Left ventricle myocardium superior (tissue), 1 donor: ENCODE measurements around the gene UBE4A. TPM values are rescaled to one million over a fixed set of nuclear protein-coding genes. Genes with fewer than 3 reads are reported as not detected.

Experiments
- ATAC-seq: fragments of 200-7000 bp; cut with Tn5 transposase; one replicate; pipeline ENCODE4 v1.9.1; 2020; ENCODE audit warnings: mild to moderate bottlenecking, moderate library complexity
- DNase-seq: peaks from one replicate; pipeline ENCODE4 v3.0.0-alpha.2; 2020
- intact Hi-C: fragments of 100-400 bp; cut with micrococcal nuclease; formaldehyde crosslinking; loops from one replicate; pipeline ENCODE4 v1.11.0; 2022
- total RNA-seq: library from RNA; stranded (reverse); fragmentation: NEBNext Ultra II Directional; extraction: Animal tissue kit (Norgen Biotek cat#: 25700); gene quantifications from one replicate; pipeline ENCODE4 v1.2.1, GENCODE V29; 2021
- donor health status: DM: no; HTN: yes; CAD: no; lungs with severe emphysema.

Gene UBE4A
- total RNA-seq, 1 donor from 2014 or later: 37.6 TPM

DNA sequence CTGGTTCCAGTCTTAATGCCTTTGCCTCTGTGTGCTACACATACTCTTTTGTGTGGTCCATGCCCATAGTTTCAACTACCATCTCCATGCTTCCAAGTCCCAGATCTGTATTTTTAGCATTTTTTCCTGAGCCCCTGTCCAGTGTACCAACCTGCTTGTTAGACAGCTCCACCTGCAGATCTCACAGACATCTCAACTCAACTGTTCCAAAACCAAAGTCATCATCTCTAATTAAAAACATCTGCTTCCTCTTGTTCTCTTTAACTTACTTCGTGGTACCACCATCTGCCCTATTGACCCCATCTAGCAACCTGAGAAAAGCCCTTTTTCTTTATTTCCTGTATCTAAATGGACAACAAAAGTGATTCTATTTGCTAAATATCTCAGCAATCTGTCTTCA is 68.3 kb downstream of the UBE4A start:
- DNase-seq (no peak), ATAC-seq (no peak)
- intact Hi-C loops: no loop called here

DNA sequence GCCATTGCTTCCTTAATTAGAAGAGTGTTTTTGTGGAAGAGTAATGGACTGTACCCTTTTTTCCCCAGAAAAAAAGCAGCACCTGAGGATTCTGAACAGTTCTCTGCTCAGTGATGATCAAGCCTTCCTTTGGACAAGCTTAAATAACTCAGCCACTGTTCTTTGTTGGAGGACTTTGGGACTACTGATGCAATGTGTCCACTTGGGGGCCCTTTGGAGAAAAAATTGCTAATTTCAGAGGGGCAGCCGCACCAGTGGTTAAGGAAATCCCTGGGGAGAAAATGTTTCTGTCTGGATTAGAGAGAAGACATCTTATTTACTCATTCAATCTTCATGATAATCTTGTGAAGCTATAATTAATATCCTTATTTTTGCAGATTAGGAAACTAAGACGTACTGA is 71.6 kb downstream of the UBE4A start:
- ATAC-seq (no peak), DNase-seq (no peak)
- intact Hi-C loops: no loop called here

DNA sequence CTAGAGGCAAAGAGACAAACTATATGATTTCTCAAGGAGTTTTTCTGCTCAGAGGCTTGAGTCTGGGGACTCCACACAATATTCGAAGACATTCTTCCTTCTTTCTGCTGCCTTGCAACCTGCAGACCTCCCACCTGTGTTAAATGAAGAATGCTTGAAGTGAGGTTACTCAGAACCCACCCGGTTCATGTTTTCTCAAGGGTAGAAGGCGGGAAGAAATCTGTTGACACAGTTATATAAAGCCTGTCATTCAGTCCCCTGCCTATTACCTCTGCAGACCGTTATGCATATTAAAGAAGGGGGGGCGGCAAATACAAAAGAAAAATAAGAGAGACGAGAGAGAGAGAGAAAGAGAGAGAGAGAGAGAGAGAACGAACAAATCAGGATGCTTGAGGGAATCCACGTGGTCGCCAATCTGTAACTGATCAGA is 74.7 kb downstream of the UBE4A start:
- DNase-seq (no peak), ATAC-seq (no peak)
- intact Hi-C loops: no loop called here

DNA sequence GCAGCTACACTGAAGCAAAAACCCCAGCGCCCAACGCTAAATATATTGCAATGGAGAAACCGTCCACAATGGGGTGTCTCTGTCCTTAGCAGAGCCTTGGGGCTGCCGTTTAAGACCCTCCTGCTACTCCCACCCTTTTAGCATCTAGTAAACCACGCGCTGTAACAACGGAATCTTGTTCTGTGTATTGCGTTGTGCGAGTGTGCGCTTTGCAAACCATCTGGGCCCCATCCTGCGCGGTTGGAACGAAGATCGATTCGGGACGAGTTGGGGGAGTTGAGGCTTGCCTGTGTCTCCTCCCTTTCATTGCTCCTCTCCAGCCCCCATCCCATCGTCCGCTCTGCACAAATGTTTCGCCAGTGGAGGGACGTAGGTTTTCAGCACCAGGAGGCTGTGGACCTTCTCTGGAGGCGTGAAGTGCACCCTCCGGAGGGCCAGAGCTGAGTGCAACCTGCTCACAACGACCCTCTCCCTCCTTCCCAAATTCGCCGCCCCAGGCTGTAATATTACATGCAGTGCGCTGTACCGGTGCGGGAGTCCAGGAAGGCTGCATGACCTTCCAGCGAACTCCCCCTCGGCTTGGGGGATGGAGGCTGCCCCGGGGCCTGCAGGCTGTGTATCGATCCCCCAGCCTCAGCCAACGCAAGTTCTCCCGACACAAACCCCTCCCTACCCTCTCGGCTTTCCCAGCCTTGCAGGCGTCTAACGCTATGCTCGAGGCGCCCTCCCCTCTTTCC is 75.3 kb downstream of the UBE4A start:
- intact Hi-C loops: no loop called here
- DNase-seq (peak; percentile 35), ATAC-seq (peak; percentile 6)

DNA sequence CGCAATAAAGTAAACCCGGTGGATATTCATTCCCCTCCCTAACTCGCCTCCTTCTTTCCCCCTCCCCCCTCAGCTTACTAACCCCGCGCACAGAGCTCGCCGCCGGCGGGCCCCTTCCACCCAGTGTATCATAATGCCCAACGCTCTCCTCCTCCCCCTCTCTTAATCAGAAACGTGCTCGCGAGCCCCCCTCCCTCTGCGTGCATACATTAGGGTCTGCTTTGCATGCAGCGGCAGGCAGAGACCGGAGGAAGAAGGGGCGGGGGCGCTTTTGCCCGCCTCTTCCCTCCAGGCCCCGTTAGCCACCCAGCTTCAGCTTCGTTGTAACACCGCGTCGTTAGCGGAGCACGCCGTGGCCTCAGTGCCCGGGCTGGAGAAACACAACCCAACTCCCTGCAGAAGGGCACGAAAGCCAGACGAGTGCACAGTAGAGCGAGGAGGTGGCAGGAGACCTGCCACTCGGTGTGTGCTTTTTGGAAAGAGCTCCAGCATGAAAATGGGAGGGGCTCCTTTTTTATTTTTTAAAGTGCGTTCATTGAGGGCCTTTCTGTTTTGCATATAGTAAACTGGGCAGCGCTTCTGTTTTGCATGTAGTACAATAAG is 76.0 kb downstream of the UBE4A start:
- intact Hi-C loops: no loop called here
- ATAC-seq: peak; percentile 36
- peak; percentile 68 for DNase-seq

DNA sequence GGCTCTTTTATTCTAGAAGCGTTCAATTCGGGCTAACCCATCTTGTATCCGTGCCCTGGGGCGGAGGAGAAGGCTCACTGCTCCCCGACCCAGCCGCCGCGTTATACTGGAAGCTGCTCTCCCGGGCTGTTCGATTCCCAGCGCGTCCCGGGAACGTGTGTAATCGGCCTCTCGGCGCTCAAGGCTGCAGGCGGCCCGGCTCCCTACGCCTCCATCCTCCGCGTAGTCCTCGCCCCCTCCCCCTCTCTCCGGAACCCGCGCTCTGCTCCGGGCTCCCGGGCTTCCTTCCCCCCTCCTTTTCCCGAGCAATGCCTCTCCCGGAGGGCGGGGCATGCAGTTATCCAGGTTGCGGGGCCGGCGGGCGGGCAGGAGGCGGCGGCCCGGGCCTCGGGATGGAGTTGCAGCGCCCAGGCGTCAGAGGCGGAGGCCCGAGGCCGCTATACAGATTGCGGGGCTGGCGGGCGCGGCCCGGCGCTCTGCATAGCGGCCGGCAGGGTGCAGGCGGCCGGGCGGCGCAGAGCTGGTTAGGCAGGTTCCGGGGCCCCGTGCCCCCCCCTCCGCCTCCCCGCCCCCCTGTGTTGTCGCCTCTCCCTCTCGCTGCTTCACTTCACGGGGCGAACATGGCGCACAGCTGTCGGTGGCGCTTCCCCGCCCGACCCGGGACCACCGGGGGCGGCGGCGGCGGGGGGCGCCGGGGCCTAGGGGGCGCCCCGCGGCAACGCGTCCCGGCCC is 76.7 kb downstream of the UBE4A start, which contains the start of gene KMT2A:
KMT2A (plus strand) TSS at position 600 of the 732 bp plus-strand sequence; CDS start at position 621, 21 bp downstream.
- intact Hi-C loops: no loop called here
- DNase-seq: peak; percentile 99
- ATAC-seq: peak; percentile 89

DNA sequence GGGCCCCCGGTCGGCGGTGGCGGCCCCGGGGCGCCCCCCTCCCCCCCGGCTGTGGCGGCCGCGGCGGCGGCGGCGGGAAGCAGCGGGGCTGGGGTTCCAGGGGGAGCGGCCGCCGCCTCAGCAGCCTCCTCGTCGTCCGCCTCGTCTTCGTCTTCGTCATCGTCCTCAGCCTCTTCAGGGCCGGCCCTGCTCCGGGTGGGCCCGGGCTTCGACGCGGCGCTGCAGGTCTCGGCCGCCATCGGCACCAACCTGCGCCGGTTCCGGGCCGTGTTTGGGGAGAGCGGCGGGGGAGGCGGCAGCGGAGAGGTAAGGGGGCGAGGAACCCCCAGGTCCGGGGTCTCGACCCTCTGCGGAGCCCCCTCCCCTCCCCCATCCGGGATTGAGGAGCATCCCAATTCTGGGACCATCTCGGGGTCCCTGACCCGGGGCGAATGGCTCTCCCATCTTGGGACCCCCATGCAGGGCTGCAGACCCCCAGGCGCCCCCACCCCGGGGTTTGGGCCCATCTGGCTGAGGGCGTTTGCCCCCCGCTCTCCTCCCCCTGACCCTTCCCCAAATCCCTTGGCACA is 77.3 kb downstream of the UBE4A start:
- DNase-seq (peak; percentile 53), ATAC-seq (no peak)
- intact Hi-C loops: no loop called here

DNA sequence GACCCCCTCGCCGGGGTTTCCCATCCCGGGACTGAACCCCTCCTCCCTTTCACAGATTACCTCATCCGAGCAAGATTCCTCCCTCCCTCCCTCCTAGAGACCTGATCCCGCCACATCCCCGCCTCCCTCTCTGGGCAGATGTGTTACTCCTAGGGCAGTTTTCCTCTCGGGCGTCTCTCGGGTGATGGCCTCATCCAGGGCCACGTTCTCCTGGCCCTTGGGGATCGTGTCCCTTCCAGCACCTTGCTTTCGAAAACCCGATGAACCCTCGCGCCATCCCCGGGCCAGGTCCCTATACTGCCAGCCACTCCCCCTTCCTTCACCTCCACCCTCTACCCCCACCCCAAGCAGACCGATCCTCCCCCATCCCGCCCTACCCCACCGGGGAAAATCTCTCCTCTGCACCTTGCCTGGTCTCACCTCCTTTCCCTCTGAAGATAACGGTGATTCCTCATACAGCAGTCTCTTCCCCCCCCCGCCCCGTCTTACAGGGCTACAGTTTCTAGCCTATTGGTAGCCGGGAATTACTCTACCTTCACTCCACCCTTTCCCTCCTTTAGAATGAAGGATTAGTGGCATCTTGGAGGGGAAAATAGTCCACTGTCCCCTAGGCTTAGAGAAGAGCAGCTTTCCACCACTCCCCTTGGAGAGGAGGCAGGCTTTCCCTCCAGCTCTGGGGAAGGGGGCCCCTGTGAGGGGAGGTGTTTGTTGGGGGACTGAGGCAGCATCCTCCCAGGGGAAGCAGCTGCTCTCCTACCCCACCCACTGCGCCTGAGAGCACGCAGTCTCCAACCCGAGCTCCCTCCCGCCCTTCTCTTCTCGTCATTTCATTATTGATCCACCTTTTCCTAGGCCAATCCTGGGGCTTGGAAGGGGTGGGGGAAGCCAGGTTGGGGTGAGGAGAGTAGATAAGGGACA is 78.1 kb downstream of the UBE4A start:
- intact Hi-C loops: no loop called here
- DNase-seq (peak; percentile 42), ATAC-seq (no peak)

DNA sequence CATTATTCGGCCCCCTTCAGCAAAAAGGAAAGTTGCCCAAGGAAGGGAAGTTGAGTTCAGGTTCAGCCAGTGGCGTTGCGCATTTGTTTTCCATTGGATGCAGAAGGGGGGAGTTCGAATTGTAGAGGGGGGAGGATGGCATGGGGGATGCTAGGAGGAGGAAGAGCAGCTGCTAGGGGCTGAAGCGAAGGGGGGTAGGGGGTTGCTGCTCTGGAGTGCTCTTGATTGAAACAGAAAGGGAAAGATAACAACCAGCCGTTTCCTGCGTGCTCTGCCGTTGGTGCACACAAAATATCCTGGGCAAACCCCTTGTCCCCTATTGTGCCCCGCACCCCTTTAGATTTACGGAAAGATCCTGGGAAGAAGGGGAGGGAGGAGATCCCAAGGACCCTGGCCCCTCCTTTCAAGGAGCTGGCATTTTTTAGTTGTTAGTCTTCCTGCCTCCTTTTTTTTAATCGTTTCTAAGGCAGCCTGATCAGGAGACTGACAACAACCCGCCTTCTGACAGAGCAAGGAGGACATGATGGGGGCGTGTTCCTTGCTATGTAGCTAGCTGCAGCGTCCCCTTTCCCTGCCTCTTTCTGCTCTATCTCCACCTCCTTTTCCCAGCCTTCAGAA is 79.0 kb downstream of the UBE4A start:
- no peak for ATAC-seq
- intact Hi-C loops: no loop called here
- no peak for DNase-seq

DNA sequence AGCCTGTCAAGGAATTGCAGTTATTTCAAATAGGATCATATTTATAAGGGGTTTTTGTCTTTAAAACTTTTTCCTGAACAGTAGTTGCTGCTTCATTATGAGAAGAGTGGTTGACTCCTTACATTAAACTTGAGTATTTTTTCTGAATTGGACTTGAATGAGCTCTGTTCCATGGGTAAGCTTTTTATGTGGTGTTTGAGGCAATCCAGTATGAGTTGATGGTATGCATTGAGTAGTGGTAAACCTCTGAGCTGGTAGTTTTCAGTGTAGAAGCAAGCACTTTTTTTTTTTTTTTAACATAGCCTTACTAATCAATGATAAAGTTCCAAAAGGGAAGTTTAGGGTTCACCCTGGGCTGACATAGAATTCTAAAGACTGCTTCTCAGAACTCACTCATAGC is 80.2 kb downstream of the UBE4A start:
- DNase-seq: no peak
- intact Hi-C loops: no loop called here
- ATAC-seq: no peak

DNA sequence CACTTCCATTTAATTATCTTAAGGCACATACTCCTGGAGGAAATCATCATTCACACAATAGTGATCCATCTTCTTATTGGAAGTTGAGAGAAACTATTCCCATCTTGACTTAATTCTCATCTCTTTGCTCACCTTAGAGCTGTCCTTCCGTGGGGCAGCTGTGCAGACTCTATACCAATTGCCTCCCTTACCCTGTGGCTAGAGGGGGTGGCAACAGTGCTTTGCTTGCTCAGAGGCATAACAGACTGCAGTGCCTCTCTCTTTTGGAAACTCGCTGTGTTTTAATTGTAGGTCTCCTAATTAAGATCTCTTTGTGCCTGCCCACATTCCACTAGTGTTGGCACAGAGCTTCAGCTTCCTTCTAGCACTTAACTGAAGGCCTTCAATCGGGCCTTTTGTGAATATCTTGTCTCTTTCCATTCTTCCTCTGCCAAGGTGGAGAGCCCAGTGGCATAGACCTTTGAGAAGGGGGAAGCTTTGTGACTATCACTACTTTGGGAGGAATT is 82.4 kb downstream of the UBE4A start:
- DNase-seq (no peak), ATAC-seq (peak; percentile 7)
- intact Hi-C loops: no loop called here

DNA sequence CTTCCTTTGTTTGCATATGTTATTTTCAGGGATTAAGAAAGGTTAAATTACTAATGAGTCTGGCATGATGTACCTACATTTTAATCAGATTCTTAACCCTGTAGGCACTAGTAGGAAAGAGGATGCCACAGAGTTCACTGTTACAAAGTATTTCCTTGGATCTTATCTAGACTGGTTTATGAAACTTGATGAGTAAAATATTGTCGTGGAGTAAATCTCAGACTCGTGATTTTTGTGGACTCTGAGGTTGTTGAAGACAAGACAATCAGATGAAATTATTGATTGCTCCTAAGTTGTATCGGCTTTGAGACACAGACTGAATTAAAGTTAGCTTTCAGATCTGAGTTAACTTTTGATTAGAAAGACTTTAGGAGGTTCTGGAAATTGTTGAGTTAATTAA is 82.9 kb downstream of the UBE4A start:
- intact Hi-C loops: no loop called here
- ATAC-seq (no peak), DNase-seq (no peak)

DNA sequence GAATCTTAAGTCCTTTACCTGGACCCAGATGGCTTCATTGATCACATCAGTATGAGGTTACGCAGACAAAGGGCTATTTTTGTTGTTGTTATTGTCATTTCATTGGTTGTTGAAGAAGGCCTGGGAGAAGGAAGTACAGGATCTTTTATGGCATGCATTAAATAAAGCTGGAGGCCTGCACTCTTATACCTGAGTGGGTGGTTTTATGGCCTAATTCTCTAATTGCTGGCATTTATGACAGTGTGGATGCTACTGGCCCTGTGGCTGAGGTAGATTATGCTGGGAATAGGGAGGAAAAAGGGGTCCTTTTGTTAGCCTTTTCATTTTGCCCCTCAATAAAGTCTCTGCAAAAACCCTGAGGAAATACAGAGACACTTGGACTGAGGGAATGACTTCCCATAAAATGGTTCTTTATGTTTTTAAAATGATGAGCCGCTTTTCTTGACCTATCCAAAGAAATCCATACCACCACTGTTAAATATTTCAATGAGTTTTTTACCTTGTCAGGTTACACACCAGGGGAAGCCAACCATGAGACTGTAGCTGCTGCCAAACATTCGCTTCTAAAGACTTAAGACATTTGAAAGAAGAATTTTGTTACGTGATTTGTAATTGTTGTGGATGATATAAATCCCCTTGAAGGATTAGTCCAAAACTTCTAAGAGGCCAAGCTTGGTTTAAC is 83.6 kb downstream of the UBE4A start:
- intact Hi-C loops: no loop called here
- DNase-seq: no peak
- ATAC-seq: no peak

DNA sequence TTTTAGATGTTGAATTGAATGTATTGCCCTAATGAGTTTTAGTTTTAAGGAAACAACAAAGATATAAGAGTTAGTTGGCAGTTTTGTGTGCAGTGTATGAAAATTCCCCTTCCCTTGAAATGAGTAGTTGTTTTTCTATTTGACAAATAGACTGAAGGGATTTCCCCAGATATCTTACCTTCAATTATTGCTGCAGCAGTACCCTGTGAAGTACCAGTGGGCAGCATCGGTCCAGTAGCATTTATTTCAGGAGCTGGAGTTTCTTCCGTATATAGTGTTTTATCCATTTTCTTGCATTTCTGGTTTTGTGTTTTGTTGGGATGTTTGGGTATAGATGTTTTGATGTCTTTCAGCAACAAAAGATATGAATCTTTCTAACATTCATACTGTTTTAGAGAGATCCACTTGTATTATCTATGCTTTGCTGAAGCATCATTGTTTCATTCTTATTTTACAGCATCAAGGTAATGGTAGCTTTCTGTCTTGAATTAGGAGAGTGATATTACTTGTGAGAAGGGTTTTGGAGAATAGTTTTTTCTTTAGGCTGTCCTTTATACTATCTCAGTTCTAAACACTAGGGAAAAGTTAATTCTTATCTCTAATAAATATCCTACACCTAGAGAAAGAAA is 84.3 kb downstream of the UBE4A start:
- ATAC-seq (no peak), DNase-seq (no peak)
- intact Hi-C loops: no loop called here

DNA sequence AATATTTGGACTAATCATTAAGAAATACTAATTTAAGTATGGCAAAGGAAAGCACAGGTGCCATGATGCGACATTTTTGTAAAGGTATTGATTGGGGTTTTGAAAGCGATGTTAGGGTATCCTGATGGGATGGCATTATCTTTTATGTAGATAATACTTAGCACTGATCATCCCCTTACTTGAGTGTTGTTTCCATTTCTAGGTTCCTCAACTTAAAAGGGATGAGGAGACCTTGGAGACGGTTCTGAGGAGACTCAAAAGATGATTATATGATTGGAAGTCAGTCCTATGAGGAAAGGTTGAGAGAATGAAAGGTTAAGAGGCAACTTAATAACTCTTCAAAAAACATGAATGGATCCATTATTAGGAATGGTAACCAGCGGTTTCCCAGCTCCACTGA is 88.0 kb downstream of the UBE4A start:
- intact Hi-C loops: no loop called here

DNA sequence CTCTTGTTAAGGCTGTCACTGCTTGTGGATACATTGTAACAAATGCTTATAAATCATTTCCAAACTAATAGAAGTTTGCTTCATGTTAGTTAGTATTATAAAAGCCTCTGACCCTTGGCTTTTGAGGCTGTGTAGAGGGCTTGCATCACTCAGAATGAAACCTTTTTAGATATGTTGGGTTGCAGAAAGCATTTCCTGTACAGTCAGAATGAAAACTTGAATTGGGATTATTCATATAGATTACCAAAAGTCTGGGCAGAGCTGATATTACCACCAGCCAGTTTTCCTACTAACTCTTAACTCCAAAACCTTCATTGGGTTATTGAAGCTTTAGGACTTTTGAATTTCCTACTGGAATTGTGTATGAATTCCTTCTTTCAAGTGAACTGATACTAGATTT is 88.9 kb downstream of the UBE4A start:
- ATAC-seq: no peak
- no peak for DNase-seq
- intact Hi-C loops: no loop called here

More for the DNA sequence above, 88.0 kb downstream of the UBE4A start:
- no peak for ATAC-seq
- no peak for DNase-seq
